Breast epithelium (tissue), 3 donors: ENCODE measurements around the gene CASKIN2.

Experiments used
- CTCF ChIP-seq, 3 donors: fragments of 450-650 bp; IDR thresholded peaks; one replicate each; pipeline ENCODE4 v1.5.1; 2016 to 2017; ENCODE audit warnings: antibody characterized with exemption in 3 of 3, mild to moderate bottlenecking in 3 of 3, moderate library complexity in 3 of 3
- POLR2AphosphoS5 ChIP-seq, 3 donors: sonication (generic); formaldehyde crosslinking; IDR thresholded peaks; one replicate each; pipeline ENCODE4 v1.6.1; 2017; ENCODE audit warnings: antibody characterized with exemption in 3 of 3

DNA sequence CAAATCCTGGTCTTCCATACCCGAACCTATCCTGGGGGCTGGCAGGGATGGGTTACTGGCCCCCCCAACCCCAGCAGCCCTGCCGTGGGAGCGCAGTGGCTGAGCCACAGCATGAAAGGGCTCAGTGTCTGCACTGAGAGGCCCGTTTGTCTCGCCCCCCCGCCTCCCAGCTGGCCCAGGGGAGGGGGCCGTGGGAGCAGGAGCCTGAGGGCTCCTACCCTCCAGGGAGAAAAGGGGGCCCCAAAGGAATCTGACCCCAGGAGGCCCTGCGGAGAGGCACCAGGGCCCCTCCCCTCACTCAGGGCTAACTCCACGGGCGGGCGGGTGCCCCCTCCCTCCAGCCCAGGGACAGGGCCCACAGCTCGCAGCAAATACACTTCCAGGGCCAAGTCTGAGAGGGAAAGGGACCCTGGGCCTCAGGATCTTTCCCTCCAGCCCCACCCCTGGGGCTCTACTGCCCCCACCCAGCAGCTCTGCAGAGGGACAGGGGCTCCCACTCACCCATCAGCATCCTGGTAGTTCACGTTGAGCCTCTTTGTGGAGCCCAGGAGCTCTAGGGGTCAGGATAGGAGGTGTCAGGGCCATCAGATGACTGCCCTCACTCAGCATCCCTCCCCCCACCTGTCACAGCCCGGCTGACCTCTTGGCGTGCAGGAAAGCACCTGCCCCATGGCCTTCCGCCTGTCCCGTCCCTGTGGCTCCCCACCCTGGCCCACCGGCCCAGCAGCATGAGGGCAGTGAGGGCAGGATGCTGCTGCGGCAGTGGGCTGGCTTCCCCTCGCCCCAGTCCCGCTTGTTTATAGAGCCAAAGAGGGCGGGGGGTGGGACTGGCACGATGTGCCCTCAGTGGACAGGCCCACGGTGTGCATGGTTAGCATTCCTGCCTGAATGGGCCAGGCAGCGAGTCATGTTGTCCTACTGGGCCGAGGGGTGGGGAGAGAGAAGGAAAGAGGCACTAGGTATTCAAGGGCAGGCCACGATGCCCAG, 7.3 kb downstream of the CASKIN2 start:
- TF ChIP-seq CTCF (IDR thresholded peaks at IDR 0.05) (no peak), POLR2AphosphoS5 (IDR thresholded peaks at IDR 0.05) (no peak)
